Stimulated activated CD8-positive, alpha-beta memory T cell treated with anti-CD3 and anti-CD28 coated beads, Interleukin-4, amount 100 ng/mL, for 1 hour (primary cell): ENCODE measurements around the gene SPSB1.

ENCODE experiments used
- DNase-seq, 2 donors: peaks; one replicate each; pipeline ENCODE4 v3.0.0-alpha.2; 2020; ENCODE audit warnings: low read depth in 2 of 2, low spot score in 1 of 2

SPSB1 gene

GRCh38 chr1:9341301-9341845 lies 48.7 kb downstream of the SPSB1 start:
- no peak for DNase-seq

- DNase-seq = no peak
Observed at GRCh38 chr1:9343269-9343668, 50.6 kb downstream of the SPSB1 start.

GRCh38 chr1:9344426-9345200 lies 51.9 kb downstream of the SPSB1 start:
- DNase-seq = no peak

- DNase-seq = no peak
Observed at GRCh38 chr1:9345471-9345870, 52.8 kb downstream of the SPSB1 start.

GRCh38 chr1:9345922-9346321 lies 53.2 kb downstream of the SPSB1 start:
- no peak for DNase-seq

- DNase-seq = no peak
Observed at GRCh38 chr1:9346566-9346965, 53.9 kb downstream of the SPSB1 start.

- no peak for DNase-seq
Observed at GRCh38 chr1:9347095-9347850, 54.6 kb downstream of the SPSB1 start.

- no peak for DNase-seq
Observed at GRCh38 chr1:9349331-9349851, 56.7 kb downstream of the SPSB1 start.

GRCh38 chr1:9350013-9350908 lies 57.6 kb downstream of the SPSB1 start:
- DNase-seq = no peak

- no peak for DNase-seq
Observed at GRCh38 chr1:9350960-9351359, 58.3 kb downstream of the SPSB1 start.

GRCh38 chr1:9351654-9352271 lies 59.1 kb downstream of the SPSB1 start:
- DNase-seq = no peak

GRCh38 chr1:9352377-9353134 lies 59.9 kb downstream of the SPSB1 start:
- no peak for DNase-seq

- DNase-seq = no peak
Observed at GRCh38 chr1:9355503-9355902, 62.8 kb downstream of the SPSB1 start.

- no peak for DNase-seq
Observed at GRCh38 chr1:9356021-9356420, 63.3 kb downstream of the SPSB1 start.

- DNase-seq = no peak
Observed at GRCh38 chr1:9356829-9357466, 64.3 kb downstream of the SPSB1 start.

GRCh38 chr1:9357958-9358357 lies 65.3 kb downstream of the SPSB1 start:
- no peak for DNase-seq

- no peak for DNase-seq
Observed at GRCh38 chr1:9360371-9361064, 67.8 kb downstream of the SPSB1 start.

GRCh38 chr1:9361630-9362260 lies 69.1 kb downstream of the SPSB1 start:
- DNase-seq = no peak
